SHP77 (cell line): ENCODE measurements around the gene FXYD1.
"Not testable (repeated sequence)": the region's sequence is repeated elsewhere in the genome, so short reads cannot be mapped to it uniquely, and the experiment has no call there.

Source experiments
- DNase-seq, 2 experiments: peaks; one replicate each; lab custom pipeline; 2025; lab: John Stamatoyannopoulos, UW

FXYD1 gene

GRCh38 chr19:35138305-35138892 lies at the start of gene FXYD1:
TSS of gene FXYD1 (plus strand) at chr19:35138824. CDS start at chr19:35140080, 1,256 bp downstream.
- DNase-seq = no peak

- DNase-seq = no peak
Measured at GRCh38 chr19:35089554-35089953, 49.1 kb upstream of the FXYD1 start.

GRCh38 chr19:35090160-35090505 lies 48.5 kb upstream of the FXYD1 start:
- no peak for DNase-seq

DNA sequence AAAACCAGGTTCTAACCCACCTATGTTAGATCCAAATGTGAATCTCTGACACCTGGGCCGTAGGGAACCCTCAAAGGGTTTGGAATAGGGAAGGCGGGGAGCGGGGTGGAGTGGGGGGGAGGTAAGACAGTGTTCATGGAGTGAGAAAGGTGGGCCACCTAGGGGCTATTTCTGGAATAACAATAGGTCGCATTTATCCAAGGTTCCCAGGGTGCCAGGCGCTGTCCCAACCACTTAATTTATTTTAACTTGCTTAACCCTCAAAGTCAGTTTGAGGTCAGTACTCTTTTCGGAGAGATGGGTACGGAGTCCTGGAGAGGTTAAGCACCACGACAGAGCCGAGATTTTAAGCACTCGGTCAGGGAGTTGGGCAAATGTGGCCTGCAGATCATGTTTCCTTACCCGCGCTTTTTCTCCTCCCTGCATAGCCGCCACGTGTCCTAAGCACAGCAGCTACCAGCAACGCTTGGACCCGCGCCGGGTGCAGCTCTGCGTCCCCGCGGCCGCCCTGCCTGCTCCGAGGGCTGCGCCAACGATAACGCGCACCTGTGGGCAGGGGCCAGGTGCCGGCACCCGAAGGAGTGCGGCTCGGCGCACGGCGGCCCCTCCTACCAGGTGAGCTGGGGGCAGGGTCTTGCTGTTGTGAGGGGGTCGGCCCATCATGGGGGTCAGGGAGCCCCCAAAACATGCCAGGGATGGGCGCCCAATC lies 48.0 kb upstream of the FXYD1 start:
- peak; percentile 34 to 49 for DNase-seq

DNA sequence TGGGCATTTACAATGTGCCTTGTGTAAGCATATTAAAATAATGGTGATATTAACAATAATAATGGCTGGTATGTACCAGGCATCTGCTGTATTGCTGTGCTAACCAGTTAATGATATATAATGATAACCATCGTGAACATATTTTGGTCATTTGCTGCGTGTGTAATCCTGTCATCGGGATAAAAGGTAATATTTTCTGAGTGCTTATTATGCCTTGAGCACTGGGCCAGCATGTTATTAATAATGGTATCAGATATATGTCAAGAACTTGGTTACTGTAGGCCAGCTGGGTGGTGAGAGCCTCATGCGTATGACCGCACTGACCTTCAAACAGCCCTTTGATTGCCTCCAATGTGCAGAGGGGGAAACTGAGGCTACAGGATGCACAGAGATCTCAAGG lies 45.2 kb upstream of the FXYD1 start:
- DNase-seq = no peak

DNA sequence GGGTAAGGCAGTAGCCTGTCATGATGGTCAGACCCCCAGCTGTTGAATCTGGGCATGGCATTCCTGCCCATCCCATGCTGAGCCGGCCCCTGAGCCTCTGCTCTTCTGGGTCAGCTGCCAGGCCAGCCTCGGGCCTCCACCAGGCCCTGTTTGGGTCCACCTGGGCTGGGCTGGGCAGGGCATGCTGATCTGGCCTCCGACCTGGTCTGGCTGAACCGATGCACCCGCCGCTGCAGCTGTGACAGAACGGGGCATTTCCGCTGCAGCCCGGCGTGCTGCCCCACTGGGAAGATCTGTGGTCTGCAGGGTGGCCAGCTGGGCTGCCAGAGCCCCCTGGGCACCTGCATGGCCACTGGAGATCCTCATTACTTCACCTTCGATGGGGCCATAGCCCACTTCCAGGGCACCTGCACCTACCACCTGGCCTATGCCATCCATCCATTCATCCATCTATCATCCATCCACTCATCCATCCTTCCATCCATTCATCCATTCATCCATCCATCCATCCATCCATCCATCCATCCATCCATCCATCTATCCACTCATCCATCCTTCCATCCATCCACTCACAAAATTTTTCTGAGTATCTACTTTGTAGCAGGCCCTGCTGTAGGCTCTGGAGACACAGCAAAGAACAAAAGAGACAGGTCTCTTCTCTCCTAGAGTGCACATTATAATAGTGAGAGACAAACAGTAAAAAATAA lies 44.5 kb upstream of the FXYD1 start:
- no peak for DNase-seq

- no peak for DNase-seq
Measured at GRCh38 chr19:35094656-35095055, 44.0 kb upstream of the FXYD1 start.

- no peak for DNase-seq
Measured at GRCh38 chr19:35095667-35096368, 42.8 kb upstream of the FXYD1 start.

GRCh38 chr19:35098413-35099049 lies 40.1 kb upstream of the FXYD1 start:
- DNase-seq = no peak

DNA sequence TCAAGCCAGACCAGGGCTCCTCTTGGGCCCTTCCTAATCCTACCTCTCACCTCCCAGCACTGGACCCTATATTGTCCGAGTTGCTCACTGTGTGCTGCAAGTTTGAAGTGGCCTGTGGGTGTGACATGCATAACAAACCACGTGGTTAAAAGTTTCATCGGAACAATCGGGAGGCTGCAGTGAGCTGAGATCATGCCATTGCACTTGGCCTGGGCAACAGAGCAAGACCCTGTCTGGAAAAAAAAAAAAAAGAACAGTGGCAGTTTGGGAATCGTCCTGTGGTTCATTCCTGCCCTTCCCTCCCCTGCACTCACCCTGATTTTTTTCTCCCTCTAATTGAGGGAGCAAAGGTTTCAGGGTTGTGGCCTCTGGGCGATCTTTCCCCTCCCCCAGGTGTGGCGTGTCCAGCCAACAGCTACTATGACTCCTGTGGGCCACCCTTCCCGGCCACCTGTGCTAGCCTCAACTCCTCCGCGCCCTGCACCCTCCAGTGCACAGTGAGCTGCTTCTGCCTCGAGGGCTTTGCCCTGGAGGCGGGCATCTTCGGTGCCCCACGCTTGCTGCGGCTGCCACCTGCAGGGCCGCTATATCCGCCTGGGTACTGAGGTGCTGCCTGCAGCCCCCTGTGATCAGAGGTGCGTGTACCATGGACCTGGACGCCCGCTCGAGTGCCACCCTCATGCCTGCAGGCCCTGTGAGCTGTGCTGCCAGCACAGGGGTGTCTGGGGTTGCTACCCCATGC lies 39.3 kb upstream of the FXYD1 start:
- DNase-seq = no peak

DNA sequence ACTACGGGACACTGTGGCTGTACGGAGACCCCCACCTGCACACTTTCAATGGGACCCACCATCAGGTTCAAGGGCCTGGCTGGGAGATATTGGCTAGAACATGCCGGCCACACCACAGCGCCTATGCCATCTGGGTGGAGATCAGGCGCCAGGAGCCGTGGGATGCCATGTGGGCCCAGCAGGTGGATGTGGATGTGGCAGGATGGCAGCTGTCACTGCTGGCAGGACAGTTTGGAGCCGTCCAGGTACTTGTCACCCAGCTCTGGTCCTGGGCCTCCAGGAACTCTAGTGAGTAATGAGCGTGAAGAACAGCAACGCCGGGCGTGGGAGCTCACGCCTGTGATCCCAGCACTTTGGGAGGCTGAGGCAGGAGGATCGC lies 38.7 kb upstream of the FXYD1 start:
- DNase-seq = no peak

DNA sequence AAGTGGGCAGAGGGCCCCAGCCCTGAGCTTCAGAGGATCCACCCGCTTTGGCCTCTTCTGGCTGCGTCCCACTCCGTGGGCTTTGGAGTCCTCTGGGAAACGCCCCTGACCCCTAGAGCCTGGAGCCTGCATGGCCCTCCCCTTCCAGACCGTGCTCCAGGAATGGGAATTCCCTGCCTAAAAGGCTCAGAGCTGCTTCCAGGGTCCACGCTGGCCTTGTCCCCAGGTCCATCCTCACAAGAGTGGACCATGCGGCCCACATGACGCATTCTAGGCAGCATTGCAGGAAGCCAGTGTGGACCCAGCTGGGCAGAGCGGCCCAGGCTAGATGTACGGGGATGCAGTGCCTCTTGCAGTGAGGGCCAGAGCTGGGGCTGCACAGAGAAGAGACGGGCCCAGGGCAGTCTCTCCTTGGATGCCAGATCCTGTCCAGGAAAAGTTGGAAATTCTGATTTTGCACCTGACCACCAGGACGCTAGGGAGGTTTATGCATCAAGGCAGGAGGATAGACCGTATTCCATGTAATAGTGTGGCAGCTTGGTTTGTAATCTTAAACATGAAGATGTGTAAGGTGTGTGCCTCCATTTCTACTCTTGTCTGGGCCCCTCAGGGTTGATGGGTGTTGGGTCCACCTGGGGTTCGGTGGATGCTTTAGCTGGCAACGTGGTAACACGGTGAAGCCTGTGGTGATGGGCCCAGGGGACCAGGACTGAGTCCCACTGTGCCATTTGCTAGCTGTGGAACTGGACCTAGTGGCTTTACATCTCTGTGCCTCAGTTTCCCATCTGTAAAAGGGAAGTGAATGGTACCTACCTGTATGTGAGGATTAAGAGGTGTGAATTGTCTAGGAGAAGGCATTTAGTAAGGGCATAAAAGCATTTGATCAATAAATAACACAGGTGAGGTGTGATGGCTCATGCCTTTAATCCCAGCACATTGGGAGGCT lies 37.8 kb upstream of the FXYD1 start:
- no peak for DNase-seq

- DNase-seq = not testable (repeated sequence)
Measured at GRCh38 chr19:35101949-35102348, 36.7 kb upstream of the FXYD1 start.

- DNase-seq = not testable (repeated sequence)
Measured at GRCh38 chr19:35103614-35104013, 35.0 kb upstream of the FXYD1 start.

DNA sequence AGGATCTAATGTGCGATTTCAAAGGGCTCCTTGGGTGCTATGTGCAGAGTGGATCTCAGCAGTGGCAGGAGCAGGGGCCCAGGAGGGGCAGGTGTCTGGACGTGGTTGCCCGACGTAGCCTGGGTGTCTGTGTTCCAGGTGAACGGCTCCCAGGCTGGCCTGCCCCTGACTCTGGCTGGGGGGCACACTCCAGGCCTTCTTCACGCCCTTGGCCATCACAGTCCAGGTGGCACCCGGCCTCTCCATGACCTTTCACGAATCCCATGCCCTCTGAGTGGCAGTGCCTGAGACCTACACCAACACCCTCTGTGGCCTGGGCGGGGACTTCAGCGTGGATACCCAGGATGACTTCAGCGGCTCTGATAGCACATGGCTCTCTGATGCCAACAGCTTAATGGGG lies 34.3 kb upstream of the FXYD1 start:
- DNase-seq = no peak

DNA sequence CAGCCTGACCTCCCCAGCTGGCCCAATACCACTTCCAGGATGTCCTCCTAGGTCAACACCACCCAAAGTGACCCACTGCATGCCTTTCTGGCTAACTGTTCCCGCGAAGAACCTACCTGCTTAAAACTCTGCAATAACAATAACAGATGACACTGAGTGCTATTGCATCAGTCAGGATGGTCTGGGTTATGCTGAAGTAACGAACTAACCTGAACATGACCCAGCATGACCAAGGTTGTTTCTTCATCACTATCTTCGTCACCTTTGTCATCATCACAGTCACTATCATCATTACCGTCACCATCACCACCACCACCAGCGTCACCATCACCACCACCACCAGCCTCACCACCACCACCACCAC lies 33.6 kb upstream of the FXYD1 start:
- no peak for DNase-seq

- DNase-seq = no peak
Measured at GRCh38 chr19:35105411-35106290, 33.0 kb upstream of the FXYD1 start.

- no peak for DNase-seq
Measured at GRCh38 chr19:35106291-35106583, 32.4 kb upstream of the FXYD1 start.

DNA sequence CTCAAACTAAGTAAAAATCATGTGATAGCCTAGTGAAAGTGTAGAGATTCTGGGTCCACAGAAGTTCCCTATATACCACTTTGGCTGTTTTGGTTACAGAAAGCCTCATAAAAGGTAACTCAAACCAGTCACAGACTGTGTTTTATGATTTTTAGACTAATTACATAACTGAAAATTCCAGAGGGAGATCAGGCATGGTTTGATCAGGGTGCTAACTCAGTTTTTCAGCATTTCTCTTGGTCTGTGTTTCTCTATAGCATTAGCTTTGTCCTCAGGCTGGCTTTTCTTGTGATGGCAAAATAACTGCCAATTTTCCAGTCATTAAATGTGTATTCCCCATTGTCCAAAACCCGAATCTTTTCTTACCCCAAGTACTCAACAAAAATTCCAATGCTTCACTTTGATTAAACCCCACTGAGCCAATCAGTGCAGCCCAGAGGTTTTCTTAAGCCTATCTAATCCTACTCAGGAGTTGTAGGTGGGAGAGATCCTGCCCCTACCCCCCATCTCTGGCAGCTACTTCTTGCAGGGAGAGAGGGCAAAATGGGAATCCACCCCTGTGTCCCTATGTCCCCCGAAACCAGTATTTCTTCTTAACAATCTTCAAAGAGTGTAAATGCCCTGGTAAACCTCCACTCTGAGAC lies 31.6 kb upstream of the FXYD1 start:
- no peak for DNase-seq
